ENCODE results near the gene B4GALT5.

Gene B4GALT5

DNA sequence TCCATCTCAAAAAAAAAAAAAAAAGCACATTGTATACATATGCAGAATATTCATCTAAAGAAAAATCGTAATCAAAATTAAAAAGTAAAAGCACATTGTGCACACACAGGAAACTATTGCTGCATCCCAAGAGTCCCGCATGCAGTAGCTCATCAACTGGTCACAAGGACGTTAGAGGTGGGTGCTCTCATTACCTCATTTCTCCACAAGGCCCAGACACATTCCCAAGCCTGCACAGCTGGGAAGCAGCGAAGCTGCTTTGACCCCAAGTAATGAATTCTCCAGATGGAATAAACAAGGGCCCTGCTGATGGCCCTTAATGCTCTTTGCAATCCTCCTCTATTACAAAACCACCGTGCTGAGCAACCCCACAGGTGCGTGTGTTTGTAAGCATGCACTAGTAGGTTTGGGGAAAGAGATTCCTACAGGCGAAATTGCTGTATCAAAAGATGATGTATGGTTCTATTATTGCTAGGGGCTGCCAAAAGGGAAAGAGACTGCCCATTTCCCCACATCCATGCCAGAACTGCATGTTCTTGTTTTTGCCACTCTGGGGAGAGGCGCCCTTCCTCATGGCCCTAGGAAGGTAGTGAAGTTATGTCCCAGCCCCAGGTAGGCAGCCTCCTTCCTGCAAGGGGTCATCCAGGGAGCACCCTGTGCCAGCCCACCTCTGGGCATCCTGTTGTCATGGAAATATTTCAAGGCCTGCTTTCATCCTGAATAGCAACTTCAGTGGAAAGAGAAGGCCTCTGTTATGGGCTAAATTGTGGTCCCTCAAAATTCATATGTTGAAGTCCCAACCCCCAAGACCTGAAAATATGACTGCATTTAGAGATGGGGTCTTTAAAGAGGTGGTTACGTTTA lies 111.1 kb downstream of the B4GALT5 start:
- no peaks in the 10 kb centered on the region for H3K79me2 ChIP-seq (ENCODE audit: insufficient read depth, low read depth)
- H3K4me2 ChIP-seq: no peak overlapping the region
- H3K9ac ChIP-seq: no peak overlapping the region
- TF ChIP-seq, protein P1, sequence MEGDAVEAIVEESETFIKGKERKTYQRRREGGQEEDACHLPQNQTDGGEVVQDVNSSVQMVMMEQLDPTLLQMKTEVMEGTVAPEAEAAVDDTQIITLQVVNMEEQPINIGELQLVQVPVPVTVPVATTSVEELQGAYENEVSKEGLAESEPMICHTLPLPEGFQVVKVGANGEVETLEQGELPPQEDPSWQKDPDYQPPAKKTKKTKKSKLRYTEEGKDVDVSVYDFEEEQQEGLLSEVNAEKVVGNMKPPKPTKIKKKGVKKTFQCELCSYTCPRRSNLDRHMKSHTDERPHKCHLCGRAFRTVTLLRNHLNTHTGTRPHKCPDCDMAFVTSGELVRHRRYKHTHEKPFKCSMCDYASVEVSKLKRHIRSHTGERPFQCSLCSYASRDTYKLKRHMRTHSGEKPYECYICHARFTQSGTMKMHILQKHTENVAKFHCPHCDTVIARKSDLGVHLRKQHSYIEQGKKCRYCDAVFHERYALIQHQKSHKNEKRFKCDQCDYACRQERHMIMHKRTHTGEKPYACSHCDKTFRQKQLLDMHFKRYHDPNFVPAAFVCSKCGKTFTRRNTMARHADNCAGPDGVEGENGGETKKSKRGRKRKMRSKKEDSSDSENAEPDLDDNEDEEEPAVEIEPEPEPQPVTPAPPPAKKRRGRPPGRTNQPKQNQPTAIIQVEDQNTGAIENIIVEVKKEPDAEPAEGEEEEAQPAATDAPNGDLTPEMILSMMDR (conservative IDR thresholded peaks at IDR 0.05; ENCODE audit: low read depth, low read length): no peak
- H2AFZ ChIP-seq (ENCODE audit: low read depth): no peak overlapping the region
- H3K4me1 ChIP-seq (ENCODE audit: low read depth, poor library complexity, severe bottlenecking): peaks cover 4% of the 10 kb centered on the region
- no peak overlapping the region for H3K27ac ChIP-seq
- no peaks in the 10 kb centered on the region for H4K20me1 ChIP-seq (ENCODE audit: insufficient read depth)
- H3K36me3 ChIP-seq (ENCODE audit: insufficient read depth): no peaks in the 10 kb centered on the region
- peaks cover 4% of the 10 kb centered on the region; the same call in 1 of the 2 replicates for H3K27me3 ChIP-seq (ENCODE audit: insufficient read depth, low read depth)
- H3K4me3 ChIP-seq (IDR thresholded peaks at IDR 0.05; ENCODE audit: insufficient read depth, low read depth, low read length): no peak overlapping the region

DNA sequence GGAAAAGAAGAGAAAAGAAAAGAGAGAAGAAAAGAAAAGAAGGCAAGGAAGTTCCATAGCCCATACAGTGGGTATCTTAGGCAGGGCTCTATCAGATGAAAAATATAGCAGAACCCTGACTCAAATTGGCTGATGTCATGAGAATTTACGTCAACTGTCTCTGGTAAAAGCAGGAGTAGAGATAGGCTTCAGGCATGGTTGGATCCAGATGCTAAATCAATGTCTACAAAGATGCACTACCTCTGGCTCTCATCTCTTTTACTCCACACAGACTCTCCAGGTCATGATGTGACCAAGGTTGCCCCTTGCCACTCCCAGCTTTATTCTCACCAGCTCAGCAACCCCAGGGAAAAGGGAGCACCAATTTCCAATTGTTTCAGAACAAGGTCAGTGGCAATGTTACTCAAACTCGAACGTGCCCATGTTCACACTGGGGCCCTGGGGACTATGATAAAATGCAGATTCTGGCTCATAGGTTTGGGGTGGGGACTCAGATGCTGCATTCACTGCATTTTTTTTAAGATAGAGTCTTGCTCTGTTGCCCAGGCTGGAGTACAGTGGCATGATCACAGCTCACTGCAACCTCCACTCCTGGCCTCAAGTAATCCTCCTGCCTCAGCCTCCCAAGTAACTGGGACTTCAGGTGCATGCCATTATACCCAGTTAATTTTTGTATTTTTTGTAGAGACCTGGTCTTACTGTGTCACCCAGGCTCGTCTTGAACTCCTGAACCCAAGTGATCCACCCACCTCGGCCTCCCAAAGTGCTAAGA lies 112.3 kb downstream of the B4GALT5 start:
- H3K9ac ChIP-seq: no peak overlapping the region
- no peaks in the 10 kb centered on the region for H3K79me2 ChIP-seq (ENCODE audit: insufficient read depth, low read depth)
- H3K4me1 ChIP-seq (ENCODE audit: low read depth, poor library complexity, severe bottlenecking): peaks cover 11% of the 10 kb centered on the region

DNA sequence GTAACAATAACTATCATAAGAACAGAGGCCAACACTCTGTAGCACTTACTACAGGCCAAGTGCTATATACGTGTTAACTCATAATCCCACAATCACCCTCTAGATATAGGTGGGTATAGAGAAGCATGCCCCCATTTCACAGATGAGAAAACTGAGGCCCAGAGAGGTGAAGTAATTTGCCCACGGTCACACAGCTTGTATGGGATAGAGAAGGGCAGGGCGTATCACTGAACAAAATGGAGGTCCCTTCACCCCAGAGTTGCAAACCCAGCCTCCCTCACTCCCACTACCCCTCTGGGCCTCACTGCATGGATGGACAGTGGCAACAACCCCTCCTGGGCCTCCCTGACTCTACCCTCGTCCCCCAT lies 113.9 kb downstream of the B4GALT5 start:
- Histone ChIP-seq H3K9ac (no peak overlapping the region), H3K4me2 (no peak overlapping the region), H3K4me1 (ENCODE audit: low read depth, poor library complexity, severe bottlenecking) (peaks cover 11% of the 10 kb centered on the region), H4K20me1 (ENCODE audit: insufficient read depth) (no peaks in the 10 kb centered on the region), H3K36me3 (ENCODE audit: insufficient read depth) (no peaks in the 10 kb centered on the region), H3K27ac (no peak overlapping the region), H3K4me3 (IDR thresholded peaks at IDR 0.05; ENCODE audit: insufficient read depth, low read depth, low read length) (no peak overlapping the region), H3K79me2 (ENCODE audit: insufficient read depth, low read depth) (no peaks in the 10 kb centered on the region), H2AFZ (ENCODE audit: low read depth) (no peak overlapping the region), H3K27me3 (ENCODE audit: insufficient read depth, low read depth) (no peaks in the 10 kb centered on the region)
- TF ChIP-seq, protein P1 (conservative IDR thresholded peaks at IDR 0.05; ENCODE audit: low read depth, low read length): no peak

More for the DNA sequence above, 112.3 kb downstream of the B4GALT5 start:
- no peaks in the 10 kb centered on the region for H3K36me3 ChIP-seq (ENCODE audit: insufficient read depth)
- H4K20me1 ChIP-seq (ENCODE audit: insufficient read depth): no peaks in the 10 kb centered on the region
- H3K27me3 ChIP-seq (ENCODE audit: insufficient read depth, low read depth): no peaks in the 10 kb centered on the region
- H2AFZ ChIP-seq (ENCODE audit: low read depth): no peak overlapping the region
- no peak overlapping the region for H3K4me2 ChIP-seq
- H3K4me3 ChIP-seq (IDR thresholded peaks at IDR 0.05; ENCODE audit: insufficient read depth, low read depth, low read length): no peak overlapping the region
- H3K27ac ChIP-seq: no peak overlapping the region
- TF ChIP-seq, protein P1 (conservative IDR thresholded peaks at IDR 0.05; ENCODE audit: low read depth, low read length): no peak

DNA sequence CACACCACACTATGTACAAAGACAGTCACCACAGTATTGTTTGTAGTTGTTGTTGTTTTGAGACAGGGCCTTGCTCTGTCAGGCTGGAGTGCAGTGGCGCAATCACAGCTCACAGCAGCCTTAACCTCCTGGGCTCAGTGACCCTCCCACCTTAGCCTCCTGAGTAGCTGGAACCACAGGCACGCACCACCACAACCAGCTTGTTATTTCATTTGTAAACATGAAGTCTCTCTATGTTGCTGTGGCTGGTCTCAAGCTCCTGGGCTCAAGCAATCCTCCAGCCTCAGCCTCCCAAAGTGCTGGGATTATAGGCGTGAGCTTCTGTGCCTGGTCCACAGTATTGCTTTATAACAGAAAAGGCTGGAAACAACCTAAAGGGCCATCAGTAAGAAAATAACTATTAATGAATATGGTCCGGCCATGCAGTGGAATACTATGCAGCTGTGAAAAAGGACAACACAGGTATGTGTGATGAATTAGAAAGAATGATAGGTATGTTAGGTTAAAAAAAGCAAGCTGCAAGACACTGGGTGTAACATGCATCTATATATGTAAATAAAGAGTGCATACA lies 115.8 kb downstream of the B4GALT5 start:
- TF ChIP-seq, protein P1 (conservative IDR thresholded peaks at IDR 0.05; ENCODE audit: low read depth, low read length): no peak
- Histone ChIP-seq H2AFZ (ENCODE audit: low read depth) (no peak overlapping the region), H3K27me3 (ENCODE audit: insufficient read depth, low read depth) (peaks cover 6% of the 10 kb centered on the region; the same call in 1 of the 2 replicates), H4K20me1 (ENCODE audit: insufficient read depth) (no peaks in the 10 kb centered on the region), H3K4me1 (ENCODE audit: low read depth, poor library complexity, severe bottlenecking) (peaks cover 11% of the 10 kb centered on the region), H3K36me3 (ENCODE audit: insufficient read depth) (no peaks in the 10 kb centered on the region), H3K4me3 (IDR thresholded peaks at IDR 0.05; ENCODE audit: insufficient read depth, low read depth, low read length) (no peak overlapping the region), H3K79me2 (ENCODE audit: insufficient read depth, low read depth) (no peaks in the 10 kb centered on the region), H3K9ac (no peak overlapping the region), H3K27ac (no peak overlapping the region), H3K4me2 (no peak overlapping the region; the same call in 1 of the 2 replicates)

Measured in KMS-11 (cell line).